ENCODE measurements around the gene CCDC6. TPM values are rescaled to one million over a fixed set of nuclear protein-coding genes. Genes with fewer than 3 reads are reported as not detected.

Gene CCDC6
- total and polyA plus RNA-seq, 7 donors: 12.6 to 97.5 (median 59.2) TPM

DNA sequence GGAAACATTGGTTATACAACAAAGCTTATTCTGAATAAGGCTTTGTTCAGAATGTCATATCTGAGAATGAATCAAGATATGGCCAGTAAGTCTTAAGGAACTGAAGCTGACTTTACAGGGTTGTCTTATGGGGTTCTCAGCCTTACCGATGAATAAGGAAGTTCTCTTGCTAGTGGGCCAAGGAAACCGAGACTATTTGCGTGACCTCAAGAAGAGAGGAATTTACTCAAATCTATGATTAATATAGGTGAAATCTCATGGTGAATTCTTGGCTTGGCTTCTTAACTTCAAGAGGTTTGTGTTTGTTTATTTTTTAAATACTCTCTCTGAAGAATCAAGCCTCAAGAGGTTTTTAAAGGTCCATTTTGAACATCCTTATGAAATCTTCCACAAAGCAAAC is 148.4 kb downstream of the CCDC6 start:
- H3K27ac ChIP-seq: no peak overlapping the region
- TF ChIP-seq, protein P1, sequence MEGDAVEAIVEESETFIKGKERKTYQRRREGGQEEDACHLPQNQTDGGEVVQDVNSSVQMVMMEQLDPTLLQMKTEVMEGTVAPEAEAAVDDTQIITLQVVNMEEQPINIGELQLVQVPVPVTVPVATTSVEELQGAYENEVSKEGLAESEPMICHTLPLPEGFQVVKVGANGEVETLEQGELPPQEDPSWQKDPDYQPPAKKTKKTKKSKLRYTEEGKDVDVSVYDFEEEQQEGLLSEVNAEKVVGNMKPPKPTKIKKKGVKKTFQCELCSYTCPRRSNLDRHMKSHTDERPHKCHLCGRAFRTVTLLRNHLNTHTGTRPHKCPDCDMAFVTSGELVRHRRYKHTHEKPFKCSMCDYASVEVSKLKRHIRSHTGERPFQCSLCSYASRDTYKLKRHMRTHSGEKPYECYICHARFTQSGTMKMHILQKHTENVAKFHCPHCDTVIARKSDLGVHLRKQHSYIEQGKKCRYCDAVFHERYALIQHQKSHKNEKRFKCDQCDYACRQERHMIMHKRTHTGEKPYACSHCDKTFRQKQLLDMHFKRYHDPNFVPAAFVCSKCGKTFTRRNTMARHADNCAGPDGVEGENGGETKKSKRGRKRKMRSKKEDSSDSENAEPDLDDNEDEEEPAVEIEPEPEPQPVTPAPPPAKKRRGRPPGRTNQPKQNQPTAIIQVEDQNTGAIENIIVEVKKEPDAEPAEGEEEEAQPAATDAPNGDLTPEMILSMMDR (IDR thresholded peaks at IDR 0.05): no peak
- TF ChIP-seq POLR2A (IDR thresholded peaks at IDR 0.05): no peak
- intact Hi-C loops (cut with DNase I): no loop called here
- no peak for DNase-seq
- H3K9me3 ChIP-seq: no peaks in the 10 kb centered on the region
- no peaks in the 10 kb centered on the region for H3K36me3 ChIP-seq
- 69 to 90% methylated on average over 3 of the region's 3 CpGs for WGBS, 2 donors
- no peak overlapping the region for H3K4me3 ChIP-seq
- no peaks in the 10 kb centered on the region for H3K27me3 ChIP-seq
- H3K4me1 ChIP-seq: no peaks in the 10 kb centered on the region

DNA sequence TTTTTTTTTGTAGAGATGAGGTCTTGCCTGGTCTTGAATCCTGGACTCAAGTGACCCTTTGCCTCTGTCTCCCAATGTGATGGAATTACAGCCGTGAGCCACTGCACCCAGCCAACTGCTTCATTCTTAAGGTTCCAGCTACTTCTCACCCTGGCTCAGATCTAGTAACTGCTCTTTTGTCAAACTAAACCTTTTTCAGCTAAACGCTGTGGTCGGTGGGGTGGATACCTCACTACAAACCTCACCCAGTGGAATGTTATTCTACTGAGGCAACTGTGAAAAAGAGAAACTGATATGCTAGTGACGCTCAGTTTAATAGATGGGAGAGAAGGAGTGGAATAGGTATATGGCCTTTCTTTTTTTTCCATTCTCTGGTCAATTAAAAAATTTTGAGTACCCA is 151.4 kb downstream of the CCDC6 start:
- H3K9me3 ChIP-seq: no peaks in the 10 kb centered on the region

DNA sequence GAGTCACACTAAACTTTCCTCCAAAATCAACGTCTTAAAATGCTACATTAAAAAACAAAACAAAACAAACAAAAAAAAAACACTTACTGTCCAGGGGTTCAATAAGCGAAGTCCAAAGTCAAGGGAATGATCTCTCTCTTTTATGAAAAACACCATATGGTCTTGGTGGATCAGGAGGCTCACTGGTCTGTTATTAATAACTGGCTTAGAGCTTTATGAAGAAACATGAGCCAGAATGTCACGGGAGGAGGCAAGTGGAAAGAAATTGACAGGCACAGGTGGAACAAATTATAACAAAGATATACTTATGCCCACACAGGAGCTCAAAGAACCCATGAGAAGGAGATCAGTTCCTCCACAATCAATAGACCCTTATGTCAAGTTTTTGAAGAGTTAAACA is 153.1 kb downstream of the CCDC6 start, which contains the start of gene MRLN:
MRLN (minus strand) TSS at position 189 of the 400 bp plus-strand sequence.
- H3K36me3 ChIP-seq: no peaks in the 10 kb centered on the region
- 59 to 65% methylated on average over 3 of the region's 3 CpGs for WGBS, 2 donors
- no peaks in the 10 kb centered on the region for H3K9me3 ChIP-seq
- TF ChIP-seq POLR2AphosphoS5 (IDR thresholded peaks at IDR 0.05) (no peak), EP300 (IDR thresholded peaks at IDR 0.05) (no peak), POLR2A (IDR thresholded peaks at IDR 0.05) (no peak)
- TF ChIP-seq, protein P1 (IDR thresholded peaks at IDR 0.05): no peak
- no peak for DNase-seq
- no peaks in the 10 kb centered on the region for H3K27me3 ChIP-seq
- no peaks in the 10 kb centered on the region for H3K4me1 ChIP-seq
- intact Hi-C loops (cut with DNase I): no loop called here
- no peak within 1 kb of the TSS for H3K27ac ChIP-seq
- H3K4me3 ChIP-seq: no peak within 1 kb of the TSS

More for the DNA sequence above, 151.4 kb downstream of the CCDC6 start:
- H3K27ac ChIP-seq: no peak overlapping the region
- DNase-seq: no peak
- H3K4me1 ChIP-seq: no peaks in the 10 kb centered on the region
- no peaks in the 10 kb centered on the region for H3K36me3 ChIP-seq
- 93 to 98% methylated on average over 4 of the region's 4 CpGs for WGBS, 2 donors
- H3K4me3 ChIP-seq: no peak overlapping the region
- intact Hi-C loops (cut with DNase I): no loop called here
- TF ChIP-seq POLR2A (IDR thresholded peaks at IDR 0.05): no peak
- no peak for TF ChIP-seq EP300 (IDR thresholded peaks at IDR 0.05)
- no peak for TF ChIP-seq POLR2AphosphoS5 (IDR thresholded peaks at IDR 0.05)
- TF ChIP-seq, protein P1 (IDR thresholded peaks at IDR 0.05): no peak
- H3K27me3 ChIP-seq: no peaks in the 10 kb centered on the region

DNA sequence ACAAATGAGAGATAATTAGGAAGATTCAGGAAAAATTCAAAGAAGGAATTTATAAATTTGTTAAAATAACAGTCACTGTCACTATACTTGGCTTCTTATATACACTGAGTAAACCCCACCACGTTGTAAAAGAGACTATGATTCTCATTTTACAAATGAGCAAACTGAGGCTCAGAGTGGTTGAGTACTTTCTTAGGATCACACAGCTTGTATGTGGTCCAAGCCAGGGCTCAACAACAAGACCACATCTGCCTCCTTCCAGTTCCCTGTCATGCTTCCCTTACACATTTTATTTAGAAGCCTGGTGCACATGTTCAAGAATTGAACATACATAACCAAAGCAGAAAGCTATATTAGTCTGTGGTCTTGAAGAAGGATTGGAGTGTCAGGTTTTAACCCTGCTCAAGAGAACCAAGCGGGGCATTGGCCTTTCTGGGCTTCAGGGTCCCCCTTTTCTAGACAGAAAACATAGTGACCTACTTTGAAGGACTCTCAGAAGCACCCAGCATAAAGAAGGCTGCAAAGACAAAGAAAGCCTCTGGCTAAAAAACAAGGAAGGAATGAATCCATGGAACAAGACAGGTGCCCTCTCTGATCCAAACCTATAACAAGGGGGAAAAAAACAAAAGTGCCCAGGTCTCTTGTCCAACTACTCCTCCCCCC is 153.9 kb downstream of the CCDC6 start:
- no peak for DNase-seq
- Histone ChIP-seq H3K4me3 (no peak overlapping the region), H3K27ac (no peak overlapping the region), H3K9me3 (no peaks in the 10 kb centered on the region), H3K27me3 (no peaks in the 10 kb centered on the region), H3K4me1 (no peaks in the 10 kb centered on the region), H3K36me3 (no peaks in the 10 kb centered on the region)
- intact Hi-C loops (cut with DNase I): no loop called here
- WGBS, 2 donors: 76 to 79% methylated on average over 2 of the region's 2 CpGs
- TF ChIP-seq POLR2A (IDR thresholded peaks at IDR 0.05) (no peak), EP300 (IDR thresholded peaks at IDR 0.05) (no peak), POLR2AphosphoS5 (IDR thresholded peaks at IDR 0.05) (no peak)
- TF ChIP-seq, protein P1 (IDR thresholded peaks at IDR 0.05): no peak

All from sigmoid colon (tissue), 7 donors.